ENCODE results near the gene RASGRF1.

RASGRF1 gene

GRCh38 chr15:79060175-79060574, 30.4 kb downstream of the RASGRF1 start:
- no peak overlapping the region for H3K4me3 ChIP-seq (replicated peaks; ENCODE audit: insufficient read depth, low read length)
- no peak overlapping the region for H3K27ac ChIP-seq (replicated peaks)
- TF ChIP-seq REST (IDR thresholded peaks at IDR 0.05; ENCODE audit: insufficient replicate concordance, low read depth) (no peak), GABPA (IDR thresholded peaks at IDR 0.05; ENCODE audit: low read depth) (no peak), POLR2AphosphoS5 (IDR thresholded peaks at IDR 0.05; ENCODE audit: low read depth) (no peak)
- DNase-seq (ENCODE audit: low read depth in 1 of 2, low spot score in 1 of 2), result no peak
- H3K27me3 ChIP-seq (ENCODE audit: insufficient read depth, poor library complexity, severe bottlenecking), result no peaks in the 10 kb centered on the region

GRCh38 chr15:79059081-79059572, 31.5 kb downstream of the RASGRF1 start:
- Histone ChIP-seq H3K27me3 (ENCODE audit: insufficient read depth, poor library complexity, severe bottlenecking) (no peaks in the 10 kb centered on the region), H3K4me3 (replicated peaks; ENCODE audit: insufficient read depth, low read length) (no peak overlapping the region), H3K27ac (replicated peaks) (no peak overlapping the region)
- TF ChIP-seq SPI1 (IDR thresholded peaks at IDR 0.05; ENCODE audit: borderline replicate concordance, low read depth) (no peak), POLR2AphosphoS5 (IDR thresholded peaks at IDR 0.05; ENCODE audit: low read depth) (no peak), GABPA (IDR thresholded peaks at IDR 0.05; ENCODE audit: low read depth) (no peak), REST (IDR thresholded peaks at IDR 0.05; ENCODE audit: insufficient replicate concordance, low read depth) (no peak), CTCF (IDR thresholded peaks at IDR 0.05; ENCODE audit: insufficient read depth, low read length) (no peak)
- no peak for DNase-seq (ENCODE audit: low read depth in 1 of 2, low spot score in 1 of 2)

- no peak overlapping the region for H3K4me3 ChIP-seq (replicated peaks; ENCODE audit: insufficient read depth, low read length)
- no peaks in the 10 kb centered on the region for H3K27me3 ChIP-seq (ENCODE audit: insufficient read depth, poor library complexity, severe bottlenecking)
- no peak overlapping the region for H3K27ac ChIP-seq (replicated peaks)
- no peak for TF ChIP-seq REST (IDR thresholded peaks at IDR 0.05; ENCODE audit: insufficient replicate concordance, low read depth)
- TF ChIP-seq POLR2AphosphoS5 (IDR thresholded peaks at IDR 0.05; ENCODE audit: low read depth), result no peak
- no peak for TF ChIP-seq CTCF (IDR thresholded peaks at IDR 0.05; ENCODE audit: insufficient read depth, low read length)
- TF ChIP-seq GABPA (IDR thresholded peaks at IDR 0.05; ENCODE audit: low read depth), result no peak
- no peak for TF ChIP-seq SPI1 (IDR thresholded peaks at IDR 0.05; ENCODE audit: borderline replicate concordance, low read depth)
- DNase-seq (ENCODE audit: low read depth in 1 of 2, low spot score in 1 of 2), result no peak
These were observed 32.2 kb downstream of the RASGRF1 start for GRCh38 chr15:79058260-79058850.
